Tibial nerve (tissue), 4 donors: ENCODE data around the gene RFESD. TPM values are rescaled to one million over a fixed set of nuclear protein-coding genes. Genes with fewer than 3 reads are reported as not detected.

ENCODE experiments used
- DNase-seq, 2 donors: peaks; one replicate each; pipeline ENCODE4 v3.0.0-alpha.2; 2019; ENCODE audit warnings: low spot score in 2 of 2
- H3K27ac ChIP-seq, 4 donors: fragments of 200-600 bp; sonication (generic) in 3 of 4; one replicate each; pipeline ENCODE4 v1.5.1; 2017 to 2019; ENCODE audit warnings: mild to moderate bottlenecking in 1 of 4
- H3K27me3 ChIP-seq, 2 donors: fragments of 200-600 bp; sonication (generic) in 1 of 2; one replicate each; pipeline versions ENCODE4 v1.5.1 to v1.6.0; 2017 to 2019
- H3K36me3 ChIP-seq, 3 donors: fragments of 200-600 bp; sonication (generic); one replicate each; pipeline ENCODE4 v1.5.1; 2018 to 2019
- H3K4me1 ChIP-seq, 4 donors: fragments of 200-600 bp; sonication (generic) in 3 of 4; one replicate each; pipeline ENCODE4 v1.5.1; 2017 to 2019
- H3K4me3 ChIP-seq, 4 donors: fragments of 200-600 bp; sonication (generic) in 3 of 4; one replicate each; pipeline ENCODE4 v1.5.1; 2017 to 2019; ENCODE audit warnings: mild to moderate bottlenecking in 1 of 4, moderate library complexity in 1 of 4
- H3K9me3 ChIP-seq, 4 donors: fragments of 200-600 bp; sonication (generic) in 3 of 4; one replicate each; pipeline ENCODE4 v1.5.1; 2017 to 2019
- EP300 ChIP-seq, 2 donors: sonication (generic); formaldehyde crosslinking; IDR thresholded peaks; one replicate each; pipeline ENCODE4 v1.6.1; 2017; ENCODE audit warnings: antibody characterized with exemption in 2 of 2, mild to moderate bottlenecking in 1 of 2
- POLR2A ChIP-seq, 2 donors: fragments of 450-650 bp; IDR thresholded peaks; one replicate each; pipeline ENCODE4 v1.6.1; 2017; ENCODE audit warnings: antibody characterized with exemption in 2 of 2, mild to moderate bottlenecking in 2 of 2, moderate library complexity in 2 of 2
- WGBS, 2 donors: methylation state at CpG; one replicate each; pipeline ENCODE4 v1.1.5; 2018; 5-methylcytosine and 5-hydroxymethylcytosine counted together
- total RNA-seq, 4 donors: library from RNA; depleted of rRNA; stranded (reverse); fragments of >200 nt; gene quantifications; one replicate each; pipeline ENCODE4 v1.1.0, GENCODE V29; 2016
- TF ChIP-seq, protein P1 (sequence below), 5 experiments: fragments of 200-600 bp in 3 of 5; fragments of 450-650 bp in 2 of 5; sonication (generic) in 3 of 5; IDR thresholded peaks; one replicate each; pipeline ENCODE4 v1.5.1; 2016 to 2019; ENCODE audit warnings: antibody characterized with exemption in 5 of 5, mild to moderate bottlenecking in 3 of 5, moderate library complexity in 2 of 5

Gene RFESD
- total RNA-seq, 4 donors from 2014 or later = 0.98 to 2.1 (median 1.3) TPM

DNA sequence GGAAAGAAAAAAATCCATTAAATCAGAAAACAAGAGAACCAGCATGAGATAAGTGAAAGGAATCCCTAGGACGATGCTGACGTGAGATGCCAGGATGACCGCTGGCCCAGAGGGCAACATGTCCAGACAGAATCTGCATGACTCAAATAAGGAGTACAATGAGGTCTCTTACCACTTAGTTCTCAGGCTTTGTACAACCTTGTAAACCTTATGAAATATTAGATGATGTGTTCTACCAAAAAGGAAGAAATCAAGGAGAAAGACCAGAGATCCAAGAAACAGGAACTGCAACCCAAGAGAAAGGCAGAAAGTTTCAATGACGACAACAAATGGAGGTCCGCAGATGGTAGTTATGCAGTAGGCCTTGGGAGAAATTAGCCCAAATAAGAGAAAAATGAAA is 29.5 kb upstream of the RFESD start:
- H3K4me3 ChIP-seq = no peak overlapping the region
- no peak for DNase-seq
- TF ChIP-seq, protein P1, sequence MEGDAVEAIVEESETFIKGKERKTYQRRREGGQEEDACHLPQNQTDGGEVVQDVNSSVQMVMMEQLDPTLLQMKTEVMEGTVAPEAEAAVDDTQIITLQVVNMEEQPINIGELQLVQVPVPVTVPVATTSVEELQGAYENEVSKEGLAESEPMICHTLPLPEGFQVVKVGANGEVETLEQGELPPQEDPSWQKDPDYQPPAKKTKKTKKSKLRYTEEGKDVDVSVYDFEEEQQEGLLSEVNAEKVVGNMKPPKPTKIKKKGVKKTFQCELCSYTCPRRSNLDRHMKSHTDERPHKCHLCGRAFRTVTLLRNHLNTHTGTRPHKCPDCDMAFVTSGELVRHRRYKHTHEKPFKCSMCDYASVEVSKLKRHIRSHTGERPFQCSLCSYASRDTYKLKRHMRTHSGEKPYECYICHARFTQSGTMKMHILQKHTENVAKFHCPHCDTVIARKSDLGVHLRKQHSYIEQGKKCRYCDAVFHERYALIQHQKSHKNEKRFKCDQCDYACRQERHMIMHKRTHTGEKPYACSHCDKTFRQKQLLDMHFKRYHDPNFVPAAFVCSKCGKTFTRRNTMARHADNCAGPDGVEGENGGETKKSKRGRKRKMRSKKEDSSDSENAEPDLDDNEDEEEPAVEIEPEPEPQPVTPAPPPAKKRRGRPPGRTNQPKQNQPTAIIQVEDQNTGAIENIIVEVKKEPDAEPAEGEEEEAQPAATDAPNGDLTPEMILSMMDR (IDR thresholded peaks at IDR 0.05) = no peak
- TF ChIP-seq EP300 (IDR thresholded peaks at IDR 0.05) (no peak), POLR2A (IDR thresholded peaks at IDR 0.05) (no peak)
- no peaks in the 10 kb centered on the region for H3K36me3 ChIP-seq
- H3K9me3 ChIP-seq = peaks cover 0 to 19% (median 3%) of the 10 kb centered on the region in 4 donors
- 75 to 90% methylated on average over 5 of the region's 5 CpGs for WGBS, 2 donors
- peaks cover 0 to 25% (median 20%) of the 10 kb centered on the region in 4 donors for H3K4me1 ChIP-seq
- H3K27ac ChIP-seq = no peak overlapping the region
- no peaks in the 10 kb centered on the region for H3K27me3 ChIP-seq

DNA sequence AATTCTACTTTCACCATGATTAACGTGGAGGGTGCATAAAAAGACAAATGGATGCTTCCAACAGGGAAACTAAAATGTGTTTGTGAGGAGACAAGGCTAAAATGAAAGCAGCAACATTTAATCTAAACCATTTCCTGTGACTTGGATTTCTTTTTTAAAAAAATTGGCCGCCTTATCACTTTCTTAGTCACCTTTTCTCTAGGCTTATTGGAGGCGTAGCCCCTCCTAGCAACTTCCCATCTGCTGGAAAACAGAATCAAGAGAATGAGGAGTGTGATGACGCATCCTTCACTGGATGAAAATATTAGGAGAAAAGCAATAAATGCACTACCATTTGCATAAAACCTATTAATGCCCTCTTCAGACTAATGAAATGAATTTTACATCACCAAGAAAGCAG is 27.5 kb upstream of the RFESD start:
- H3K9me3 ChIP-seq = peaks cover 0 to 2% (median 0%) of the 10 kb centered on the region in 4 donors
- H3K4me3 ChIP-seq = peak overlapping the region in 2 of 4 donors; percentile 70 to 73
- TF ChIP-seq POLR2A (IDR thresholded peaks at IDR 0.05) (no peak), EP300 (IDR thresholded peaks at IDR 0.05) (no peak)
- TF ChIP-seq, protein P1 (IDR thresholded peaks at IDR 0.05) = no peak
- DNase-seq = no peak
- no peak overlapping the region for H3K27ac ChIP-seq
- no peaks in the 10 kb centered on the region for H3K27me3 ChIP-seq
- 88 to 97% methylated on average over 4 of the region's 4 CpGs for WGBS, 2 donors
- peaks cover 0 to 25% (median 20%) of the 10 kb centered on the region in 4 donors for H3K4me1 ChIP-seq
- H3K36me3 ChIP-seq = no peaks in the 10 kb centered on the region

DNA sequence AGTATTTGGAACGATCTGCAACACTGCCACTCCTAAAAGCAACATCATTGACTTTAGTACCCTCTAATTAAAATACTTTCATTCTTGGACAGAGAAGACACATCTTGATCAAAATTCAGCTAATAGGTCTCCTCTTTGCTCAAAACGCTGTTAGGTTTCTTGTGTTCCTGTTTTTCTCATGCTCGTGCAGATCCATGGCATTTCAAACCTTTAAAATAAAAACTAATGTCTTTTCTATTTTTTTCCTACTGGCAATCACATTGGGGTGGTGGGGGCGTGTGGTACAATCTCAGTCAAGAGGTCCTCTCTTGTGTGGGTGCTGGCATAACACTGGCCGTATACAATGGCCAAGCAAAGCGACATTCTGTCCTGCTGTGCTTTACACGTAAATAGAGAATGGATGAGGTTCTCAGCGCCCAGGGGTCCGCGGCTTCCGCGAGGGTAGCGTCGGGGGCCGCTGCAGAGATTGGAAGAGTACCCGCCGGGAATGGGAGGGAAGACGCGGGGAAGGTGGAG is 27.0 kb upstream of the RFESD start:
- Histone ChIP-seq H3K36me3 (no peaks in the 10 kb centered on the region), H3K4me3 (peak overlapping the region; percentile 38 to 73 (median 68)), H3K27me3 (no peaks in the 10 kb centered on the region), H3K9me3 (no peaks in the 10 kb centered on the region), H3K27ac (peak overlapping the region in 2 of 4 donors; percentile 46 to 77), H3K4me1 (peaks cover 0 to 25% (median 20%) of the 10 kb centered on the region in 4 donors)
- DNase-seq = no peak
- peak in 1 of 2 donors; percentile 11 for TF ChIP-seq POLR2A (IDR thresholded peaks at IDR 0.05)
- TF ChIP-seq, protein P1 (IDR thresholded peaks at IDR 0.05) = no peak
- WGBS, 2 donors = 10% methylated on average over 19 of the region's 19 CpGs

DNA sequence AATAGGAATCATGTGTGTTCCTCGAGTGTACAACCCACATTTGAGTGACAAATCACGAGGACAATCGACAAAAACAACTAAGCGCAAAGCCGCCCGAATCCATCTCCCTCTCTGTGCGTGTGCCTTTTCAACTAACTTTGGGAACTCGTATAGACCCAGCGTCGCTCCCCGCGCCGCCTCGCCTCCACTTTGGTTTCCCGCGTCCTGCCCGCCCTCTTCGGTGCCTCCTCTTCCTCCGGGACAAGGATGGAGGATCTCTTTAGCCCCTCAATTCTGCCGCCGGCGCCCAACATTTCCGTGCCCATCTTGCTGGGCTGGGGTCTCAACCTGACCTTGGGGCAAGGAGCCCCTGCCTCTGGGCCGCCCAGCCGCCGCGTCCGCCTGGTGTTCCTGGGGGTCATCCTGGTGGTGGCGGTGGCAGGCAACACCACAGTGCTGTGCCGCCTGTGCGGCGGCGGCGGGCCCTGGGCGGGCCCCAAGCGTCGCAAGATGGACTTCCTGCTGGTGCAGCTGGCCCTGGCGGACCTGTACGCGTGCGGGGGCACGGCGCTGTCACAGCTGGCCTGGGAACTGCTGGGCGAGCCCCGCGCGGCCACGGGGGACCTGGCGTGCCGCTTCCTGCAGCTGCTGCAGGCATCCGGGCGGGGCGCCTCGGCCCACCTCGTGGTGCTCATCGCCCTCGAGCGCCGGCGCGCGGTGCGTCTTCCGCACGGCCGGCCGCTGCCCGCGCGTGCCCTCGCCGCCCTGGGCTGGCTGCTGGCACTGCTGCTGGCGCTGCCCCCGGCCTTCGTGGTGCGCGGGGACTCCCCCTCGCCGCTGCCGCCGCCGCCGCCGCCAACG is 26.3 kb upstream of the RFESD start, which contains the start of gene GPR150:
TSS of gene GPR150 (plus strand) at position 58 of the 840 bp plus-strand sequence. CDS start at position 247, 189 bp downstream.
- peaks cover 0 to 25% (median 20%) of the 10 kb centered on the region in 4 donors for H3K4me1 ChIP-seq
- TF ChIP-seq EP300 (IDR thresholded peaks at IDR 0.05) = peak in 1 of 2 donors; percentile 55
- TF ChIP-seq, protein P1 (IDR thresholded peaks at IDR 0.05) = peak in 1 of 5 experiments; percentile 6
- TF ChIP-seq POLR2A (IDR thresholded peaks at IDR 0.05) = peak in 1 of 2 donors; percentile 4
- H3K4me3 ChIP-seq = peak within 1 kb of the TSS; percentile 38 to 73 (median 70)
- no peak for DNase-seq
- 2 to 3% methylated on average over 16 to 40 of the region's 85 CpGs for WGBS, 2 donors
- H3K36me3 ChIP-seq = no peaks in the 10 kb centered on the region
- no peaks in the 10 kb centered on the region for H3K9me3 ChIP-seq
- peak within 1 kb of the TSS; percentile 14 to 77 (median 72) for H3K27ac ChIP-seq
- H3K27me3 ChIP-seq = no peaks in the 10 kb centered on the region
